Hippocampal formation (tissue), 2 donors: Measurements from ENCODE around the gene SLC37A4.
A peak's percentile ranks its signal among the peaks of the same experiment; 100 is the strongest.
"Not testable (repeated sequence)": the region's sequence is repeated elsewhere in the genome, so short reads cannot be mapped to it uniquely, and the experiment has no call there.

Experiments used
- DNase-seq, 2 donors: peaks; one replicate each; lab custom pipeline; 2025; lab: John Stamatoyannopoulos, UW

The SLC37A4 gene

GRCh38 chr11:119017377-119017776, 13.3 kb downstream of the SLC37A4 start:
- DNase-seq, result not testable (repeated sequence)

- DNase-seq, result no peak
Observed at GRCh38 chr11:119016216-119017009, 14.3 kb downstream of the SLC37A4 start.

GRCh38 chr11:119015054-119015611, 15.5 kb downstream of the SLC37A4 start:
- no peak for DNase-seq

GRCh38 chr11:119014209-119014924, 16.3 kb downstream of the SLC37A4 start:
- no peak for DNase-seq

- DNase-seq, result no peak
Observed at GRCh38 chr11:119012629-119013170, 18.0 kb downstream of the SLC37A4 start.

GRCh38 chr11:119011476-119012053, 19.1 kb downstream of the SLC37A4 start:
- no peak for DNase-seq

- no peak for DNase-seq
Observed at GRCh38 chr11:119006656-119007055, 24.0 kb downstream of the SLC37A4 start.

- DNase-seq, result no peak
Observed at GRCh38 chr11:119000906-119001305, 29.8 kb downstream of the SLC37A4 start.

- no peak for DNase-seq
Observed at GRCh38 chr11:118998822-118999221, 31.9 kb downstream of the SLC37A4 start.

- DNase-seq, result no peak
Observed at GRCh38 chr11:118998388-118998717, 32.3 kb downstream of the SLC37A4 start.

- DNase-seq, result peak; percentile 94 to 96
Observed at GRCh38 chr11:118997627-118998387, 32.9 kb downstream of the SLC37A4 start, which contains the start of gene CENATAC. Gene CENATAC, plus strand, starts transcription at chr11:118998138. Its CDS starts 60 bp downstream, at chr11:118998198.

GRCh38 chr11:118996926-118997626, 33.6 kb downstream of the SLC37A4 start:
- peak in 1 of 2 donors; percentile 17 for DNase-seq

GRCh38 chr11:118991486-118992038, 39.1 kb downstream of the SLC37A4 start:
- not testable (repeated sequence) for DNase-seq

GRCh38 chr11:118988280-118988679, 42.4 kb downstream of the SLC37A4 start:
- no peak for DNase-seq

- no peak for DNase-seq
Observed at GRCh38 chr11:118984825-118985224, 45.9 kb downstream of the SLC37A4 start.

GRCh38 chr11:118984337-118984736, 46.3 kb downstream of the SLC37A4 start:
- not testable (repeated sequence) for DNase-seq

- DNase-seq, result no peak
Observed at GRCh38 chr11:118980191-118980881, 50.3 kb downstream of the SLC37A4 start.

GRCh38 chr11:118979434-118979833, 51.2 kb downstream of the SLC37A4 start:
- DNase-seq, result no peak

GRCh38 chr11:118975771-118976709, 54.6 kb downstream of the SLC37A4 start:
- DNase-seq, result no peak
